Activated CD8-positive, alpha-beta memory T cell treated with anti-CD3 and anti-CD28 coated beads for 48 hours (primary cell): ENCODE data around the gene PROM2.

Source experiments
- DNase-seq, 3 experiments: peaks; one replicate each; pipeline ENCODE4 v3.0.0-alpha.2; 2020; ENCODE audit warnings: low read depth in 2 of 3, low spot score in 2 of 3

Gene PROM2

GRCh38 chr2:95319481-95320343 lies 45.5 kb downstream of the PROM2 start:
- DNase-seq: no peak

GRCh38 chr2:95320344-95320712 lies 46.1 kb downstream of the PROM2 start:
- no peak for DNase-seq

GRCh38 chr2:95320986-95321767 lies 46.9 kb downstream of the PROM2 start:
- no peak for DNase-seq

GRCh38 chr2:95323347-95324155 lies 49.3 kb downstream of the PROM2 start:
- DNase-seq: no peak

DNA sequence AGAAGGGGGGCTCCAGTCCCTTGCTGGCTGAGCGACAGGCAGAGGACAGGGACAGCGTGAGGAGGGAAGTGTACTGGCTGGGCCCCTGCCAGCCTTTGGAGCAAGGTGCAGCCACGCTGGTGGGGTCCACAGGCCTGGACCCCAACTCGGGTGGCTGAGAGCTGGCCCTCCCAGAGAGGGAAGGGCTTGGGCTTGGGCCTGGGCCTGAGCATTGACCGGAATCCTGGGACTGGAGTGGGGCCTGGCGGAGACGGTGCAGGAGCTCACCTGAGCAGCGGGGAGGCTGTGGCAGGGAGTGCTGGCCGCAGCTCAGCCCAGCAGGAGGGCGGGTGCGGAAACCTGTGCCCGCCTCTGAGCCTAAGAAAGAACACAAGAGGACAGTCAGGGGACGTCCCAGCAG lies 50.8 kb downstream of the PROM2 start:
- DNase-seq: no peak

DNA sequence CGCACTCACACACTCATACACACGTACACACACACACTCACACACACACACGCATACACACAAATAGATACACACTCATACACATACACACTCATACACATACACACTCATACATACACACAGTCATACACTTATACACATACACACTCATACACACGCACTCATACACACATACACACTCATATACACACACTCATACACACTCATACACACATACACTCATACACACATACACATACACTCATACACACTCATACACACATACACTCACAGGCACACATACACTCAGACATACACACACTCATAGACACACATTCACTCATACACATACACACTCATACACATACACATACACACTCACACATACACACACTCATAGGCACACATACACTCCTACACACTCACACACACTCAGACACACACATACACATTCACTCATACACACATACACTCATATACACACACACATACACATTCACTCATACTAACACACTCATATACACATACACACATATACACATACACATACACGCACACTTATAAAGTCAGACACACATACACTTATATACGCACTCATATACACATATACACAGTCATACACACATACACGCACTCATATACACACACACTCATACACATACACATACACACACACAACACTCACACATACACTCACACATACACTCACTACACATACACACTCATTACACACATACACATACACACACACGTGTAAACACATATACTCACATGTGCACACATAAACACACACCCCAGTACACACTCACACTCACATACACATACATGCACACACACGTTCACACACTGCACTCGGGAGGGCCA lies 51.6 kb downstream of the PROM2 start:
- no peak for DNase-seq

DNA sequence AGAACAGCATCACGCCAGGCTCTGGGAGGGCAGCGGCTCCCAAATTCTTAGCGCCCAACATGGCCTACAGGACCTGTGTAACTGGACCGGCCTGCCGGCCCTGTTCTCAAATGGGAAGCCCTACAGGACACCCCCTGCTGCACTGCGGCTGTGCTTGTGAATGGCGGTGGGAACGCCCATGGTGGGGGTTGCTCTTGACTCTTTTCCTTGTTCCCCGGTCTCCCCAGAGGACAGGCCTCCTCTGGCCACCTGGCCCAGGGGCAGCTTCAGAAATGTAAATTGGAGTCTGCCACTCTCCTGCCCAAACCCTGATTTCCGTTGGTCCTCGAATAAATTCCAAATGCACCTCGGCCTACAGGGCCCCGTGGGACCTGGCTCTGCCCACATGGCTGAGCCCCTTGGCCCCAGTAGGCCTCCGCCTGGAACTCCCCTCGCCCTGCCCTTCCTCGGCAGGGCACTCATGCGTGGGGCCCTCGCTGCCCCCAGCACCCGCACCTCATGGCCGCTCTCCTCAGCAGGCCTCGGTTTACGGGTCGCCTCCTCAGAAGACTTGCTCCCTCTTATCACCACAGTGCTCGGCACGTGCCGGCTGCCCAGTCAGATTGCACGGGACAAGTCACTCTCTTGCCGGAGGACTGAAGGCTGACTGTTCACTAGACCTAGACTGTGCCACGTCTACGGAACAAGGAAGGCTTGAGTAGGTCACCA lies 52.3 kb downstream of the PROM2 start:
- no peak for DNase-seq

- no peak for DNase-seq
These were observed 53.6 kb downstream of the PROM2 start for GRCh38 chr2:95327861-95328260.

DNA sequence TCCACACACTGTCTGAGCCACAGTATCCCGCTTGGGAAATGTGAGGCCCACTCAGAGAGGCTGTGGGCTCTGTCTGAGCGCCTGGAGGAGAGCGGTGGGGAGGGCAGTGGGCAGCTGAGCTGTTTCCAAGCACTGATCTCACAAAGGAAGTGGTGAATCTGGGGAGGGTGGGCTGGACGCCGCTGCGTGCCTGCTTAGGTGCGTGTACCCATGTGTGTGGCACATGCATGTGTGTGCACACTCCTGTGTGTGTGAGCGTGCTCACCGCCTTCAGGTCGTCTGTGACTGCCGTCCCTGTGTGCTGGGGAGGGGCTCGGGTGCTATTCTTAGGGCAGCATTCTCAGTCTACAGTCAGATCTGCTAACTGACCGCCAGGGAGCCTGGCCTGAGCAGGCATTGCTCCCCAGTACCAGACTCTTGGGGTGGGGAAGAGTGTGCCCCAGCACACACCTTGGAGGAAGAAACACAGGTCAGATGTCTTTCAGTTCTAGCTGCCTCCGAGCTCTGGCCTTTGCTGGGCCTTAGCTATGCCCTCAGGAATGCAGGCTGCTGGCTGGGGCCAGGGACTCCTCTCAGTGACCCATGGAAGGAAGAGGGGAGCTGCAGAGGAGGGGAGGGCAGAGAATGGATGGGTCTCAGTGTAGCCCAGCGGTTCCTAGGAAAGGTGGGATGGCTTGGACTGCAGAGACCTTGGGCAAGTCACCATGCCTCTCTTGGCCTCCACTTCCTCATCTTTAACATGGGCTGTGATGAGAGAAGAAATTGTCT lies 54.3 kb downstream of the PROM2 start:
- DNase-seq: no peak

DNA sequence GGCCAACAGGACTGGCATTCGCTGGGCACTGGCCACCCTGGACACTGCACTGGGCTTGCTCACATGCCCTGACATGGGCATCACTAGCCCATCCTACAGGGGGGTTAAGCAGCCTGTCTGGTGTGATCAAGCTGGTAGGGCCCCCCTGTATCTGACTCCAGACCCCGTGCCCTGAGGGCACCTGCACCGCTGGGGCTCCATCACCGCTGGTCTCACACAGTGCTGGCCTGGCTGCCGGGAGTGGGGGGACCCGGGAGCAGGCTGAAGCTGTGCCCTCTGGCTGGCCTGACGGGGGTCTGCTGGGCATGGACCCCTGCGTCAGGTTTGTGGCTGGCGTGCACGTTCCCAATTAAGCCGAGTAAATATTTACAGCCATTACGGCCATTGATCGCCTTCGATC lies 55.2 kb downstream of the PROM2 start:
- DNase-seq: no peak

DNA sequence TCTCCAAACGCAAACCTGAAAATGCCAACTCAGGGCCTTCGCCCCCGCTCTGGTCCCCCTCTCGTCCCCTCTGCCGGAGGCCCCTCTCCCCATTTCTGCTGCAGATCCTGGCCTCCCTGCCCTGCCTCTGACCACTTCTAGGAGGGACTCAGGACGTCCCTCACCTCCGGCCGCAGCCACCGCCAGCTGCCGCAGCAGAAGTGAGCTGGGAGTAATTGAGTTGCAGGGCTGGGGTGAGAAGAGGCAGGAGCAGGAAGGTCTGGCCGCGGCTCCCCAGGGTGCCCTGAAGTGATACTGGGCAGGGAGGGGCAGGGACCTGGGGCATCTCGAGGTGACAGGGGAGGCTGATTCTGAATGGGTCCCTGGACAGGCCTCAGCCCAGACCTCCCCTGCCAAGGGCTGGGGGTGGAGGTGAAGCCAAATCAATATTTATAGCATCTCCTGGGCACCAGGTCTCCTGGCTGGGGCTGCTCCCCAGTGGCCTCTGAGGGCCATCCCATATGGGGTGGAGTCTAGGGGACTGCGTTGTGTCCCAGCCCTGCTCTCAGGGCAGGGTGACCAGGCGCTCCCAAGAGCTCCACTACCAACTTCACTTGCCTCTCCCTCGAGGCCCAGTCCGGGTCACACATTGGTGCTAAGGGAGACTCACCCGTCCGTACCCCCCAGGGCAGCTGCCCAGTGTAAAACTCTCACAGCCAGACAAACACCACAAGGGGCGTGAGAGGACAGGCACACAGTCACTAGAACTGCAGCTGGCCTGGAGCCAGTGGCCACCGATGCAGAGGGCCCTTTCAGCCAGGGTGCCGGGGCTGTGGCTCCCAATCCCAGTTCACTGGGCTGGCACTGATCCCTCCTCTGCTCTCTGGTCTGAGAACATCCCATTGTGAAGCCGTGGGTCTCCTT lies 55.9 kb downstream of the PROM2 start:
- no peak for DNase-seq

GRCh38 chr2:95330794-95331338 lies 56.6 kb downstream of the PROM2 start:
- DNase-seq: no peak

DNA sequence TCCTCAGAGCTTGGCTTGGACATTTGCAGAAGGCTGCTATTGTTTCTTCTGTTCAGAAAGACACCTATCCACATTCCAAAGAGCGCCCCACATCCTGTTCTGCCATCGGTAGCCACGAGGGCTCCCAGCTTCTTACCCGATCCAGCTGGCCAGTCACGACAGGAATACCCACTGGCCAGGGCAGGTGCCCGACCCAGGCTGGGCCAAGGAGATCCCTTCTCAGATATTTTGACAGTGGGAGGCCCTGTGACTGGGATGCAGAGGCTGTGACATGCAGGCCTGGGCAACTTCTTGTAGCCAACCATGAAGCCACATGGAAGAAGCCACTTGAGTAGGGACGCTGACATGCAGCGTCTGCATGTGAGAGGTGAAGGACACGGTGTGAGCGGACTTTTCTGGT lies 57.4 kb downstream of the PROM2 start:
- DNase-seq: no peak

- DNase-seq: no peak
These were observed 57.8 kb downstream of the PROM2 start for GRCh38 chr2:95332036-95332435.

- DNase-seq: no peak
These were observed 58.8 kb downstream of the PROM2 start for GRCh38 chr2:95333056-95333455.

GRCh38 chr2:95333888-95334338 lies 59.7 kb downstream of the PROM2 start:
- DNase-seq: no peak

DNA sequence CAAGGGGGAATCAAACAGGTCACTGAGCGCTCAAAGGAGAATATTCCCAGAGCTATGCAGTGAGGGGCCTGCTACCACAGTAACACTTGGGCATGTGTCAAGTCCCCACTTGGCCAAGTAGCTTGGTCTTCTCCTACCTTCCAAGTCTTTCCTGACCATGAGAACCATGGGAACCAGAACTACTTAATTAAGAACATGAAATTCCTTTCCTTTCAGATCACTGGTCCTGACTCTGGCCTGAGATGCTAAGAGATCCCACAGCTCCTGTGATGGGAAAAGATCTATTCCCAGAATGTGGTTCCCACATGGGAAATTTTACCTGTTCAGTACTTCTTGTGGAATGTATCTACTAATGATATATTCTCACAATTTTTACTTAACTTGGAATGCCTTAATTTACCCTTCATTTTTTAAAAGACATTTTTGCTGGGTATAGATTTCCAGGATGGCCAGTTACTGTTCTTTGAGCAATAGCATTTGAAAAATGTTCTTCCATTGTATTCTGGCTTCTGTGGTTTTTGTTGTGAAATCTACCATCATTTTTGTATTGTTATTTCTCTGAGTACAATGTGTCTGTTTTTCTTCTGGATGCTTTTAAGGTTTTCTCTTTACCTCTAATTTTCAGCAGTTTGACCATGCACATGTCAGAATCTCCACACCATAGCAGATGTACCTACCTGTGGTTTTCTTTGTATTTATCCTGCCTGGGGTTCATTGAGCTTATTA lies 60.8 kb downstream of the PROM2 start:
- DNase-seq: no peak
